Effector CD8-positive, alpha-beta T cell (primary cell): ENCODE measurements around the gene PXMP4.
"Not testable (repeated sequence)": the region's sequence is repeated elsewhere in the genome, so short reads cannot be mapped to it uniquely, and the experiment has no call there.

ENCODE experiments used
- DNase-seq: peaks from one replicate; lab custom pipeline; 2025; lab: John Stamatoyannopoulos, UW

PXMP4 gene

GRCh38 chr20:33703498-33704137 is 16.5 kb downstream of the PXMP4 start:
- no peak for DNase-seq

- no peak for DNase-seq
Measured at GRCh38 chr20:33702861-33703260, 17.2 kb downstream of the PXMP4 start.

- DNase-seq: no peak
Measured at GRCh38 chr20:33701629-33702450, 18.3 kb downstream of the PXMP4 start.

DNA sequence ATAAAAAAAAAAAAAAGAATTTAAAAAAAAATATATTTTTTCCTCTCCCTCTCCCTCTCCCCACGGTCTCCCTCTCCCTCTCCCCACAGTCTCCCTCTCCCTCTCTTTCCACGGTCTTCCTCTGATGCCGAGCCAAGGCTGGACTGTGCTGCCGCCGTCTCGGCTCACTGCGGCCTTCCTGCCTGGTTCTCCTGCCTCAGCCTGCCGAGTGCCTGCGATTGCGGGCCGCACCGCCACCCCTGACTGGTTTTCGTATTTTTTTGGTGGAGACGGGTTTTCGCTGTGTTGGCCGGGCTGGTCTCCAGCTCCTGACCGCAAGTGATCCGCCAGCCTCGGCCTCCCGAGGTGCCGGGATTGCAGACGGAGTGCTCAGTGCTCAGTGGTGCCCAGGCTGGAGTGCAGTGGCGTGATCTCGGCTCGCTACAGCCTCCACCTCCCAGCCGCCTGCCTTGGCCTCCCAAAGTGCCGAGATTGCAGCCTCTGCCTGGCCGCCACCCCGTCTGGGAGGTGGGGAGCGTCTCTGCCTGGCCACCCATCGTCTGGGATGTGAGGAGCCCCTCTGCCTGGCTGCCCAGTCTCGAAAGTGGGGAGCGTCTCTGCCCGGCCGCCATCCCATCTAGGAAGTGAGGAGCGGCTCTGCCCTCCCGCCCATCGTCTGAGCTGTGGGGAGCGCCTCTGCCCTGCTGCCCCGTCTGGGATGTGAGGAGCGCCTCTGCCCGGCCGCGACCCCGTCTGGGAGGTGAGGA is 19.2 kb downstream of the PXMP4 start:
- not testable (repeated sequence) for DNase-seq

DNA sequence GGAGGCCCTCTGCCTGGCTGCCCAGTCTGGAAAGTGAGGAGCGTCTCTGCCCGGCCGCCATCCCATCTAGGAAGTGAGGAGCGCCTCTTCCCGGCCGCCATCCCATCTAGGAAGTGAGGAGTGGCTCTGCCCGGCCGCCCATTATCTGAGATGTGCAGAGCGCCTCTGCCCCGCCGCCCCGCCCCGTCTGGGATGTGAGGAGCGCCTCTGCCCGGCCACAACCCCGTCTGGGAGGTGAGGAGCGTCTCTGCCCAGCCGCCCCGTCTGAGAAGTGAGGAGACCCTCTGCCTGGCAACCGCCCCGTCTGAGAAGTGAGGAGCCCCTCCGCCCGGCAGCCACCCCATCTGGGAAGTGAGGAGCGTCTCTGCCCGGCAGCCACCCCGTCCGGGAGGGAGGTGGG is 21.1 kb downstream of the PXMP4 start:
- DNase-seq: not testable (repeated sequence)

DNA sequence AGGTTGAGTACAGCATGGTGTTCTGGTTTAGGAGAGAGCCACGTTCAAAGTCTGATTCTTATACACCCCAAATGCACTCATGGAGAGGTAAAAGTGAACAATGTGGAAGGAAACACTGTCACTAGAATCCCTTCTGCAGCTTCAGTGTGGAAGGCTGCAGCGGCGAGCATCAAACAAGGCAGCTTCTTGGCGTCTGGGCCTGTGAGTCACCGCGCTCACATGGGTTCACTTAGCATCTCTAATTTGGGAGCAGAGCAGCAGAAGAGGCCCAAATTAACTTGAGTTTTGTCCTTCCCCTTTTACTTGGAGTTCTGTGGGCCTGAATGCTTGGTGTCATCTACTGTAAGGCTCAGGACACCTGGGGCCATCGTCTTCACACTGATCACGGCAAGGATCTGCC is 23.0 kb downstream of the PXMP4 start:
- no peak for DNase-seq

DNA sequence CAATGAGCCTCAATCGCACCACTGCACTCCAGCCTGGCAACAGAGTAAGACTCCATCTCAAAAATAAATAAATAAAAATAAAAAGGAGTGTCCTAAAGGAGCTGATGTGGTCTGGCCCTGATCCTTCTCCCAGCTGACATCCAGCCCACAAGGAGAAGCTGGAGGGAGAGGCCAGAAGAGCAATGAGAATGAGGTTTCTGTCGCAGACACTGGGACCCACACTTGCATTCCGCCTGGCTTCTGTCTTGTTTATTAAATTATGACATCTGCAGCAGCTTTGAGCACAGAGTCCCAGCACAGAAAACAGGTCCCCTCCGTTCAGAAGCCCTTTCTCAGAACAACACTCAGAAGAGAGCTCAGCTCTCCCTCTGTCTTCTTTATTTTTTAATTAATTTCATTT is 23.7 kb downstream of the PXMP4 start:
- DNase-seq: no peak

GRCh38 chr20:33694639-33695012 is 25.5 kb downstream of the PXMP4 start:
- no peak for DNase-seq

- no peak for DNase-seq
Measured at GRCh38 chr20:33693741-33694638, 26.1 kb downstream of the PXMP4 start.

DNA sequence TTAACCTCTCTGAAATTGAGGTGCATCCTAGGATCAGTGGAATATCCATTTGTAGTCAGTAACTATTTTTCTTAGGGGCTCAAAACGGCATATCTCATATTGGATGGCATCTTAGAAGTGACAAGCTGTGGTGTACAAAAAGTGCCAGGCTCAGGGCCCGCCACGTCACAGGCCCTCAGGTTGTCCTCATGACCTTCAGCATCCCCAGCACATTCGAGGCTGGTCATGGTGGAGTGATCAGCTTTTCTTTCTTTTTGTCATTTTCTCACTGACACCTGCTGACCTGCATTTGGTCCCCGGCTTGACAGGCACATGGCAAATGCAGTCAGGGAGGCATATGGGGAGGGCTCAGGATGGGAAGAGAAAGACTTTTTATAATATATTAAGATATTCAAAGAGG is 26.8 kb downstream of the PXMP4 start:
- DNase-seq: no peak

GRCh38 chr20:33689973-33690372 is 30.1 kb downstream of the PXMP4 start:
- DNase-seq: peak; percentile 18

DNA sequence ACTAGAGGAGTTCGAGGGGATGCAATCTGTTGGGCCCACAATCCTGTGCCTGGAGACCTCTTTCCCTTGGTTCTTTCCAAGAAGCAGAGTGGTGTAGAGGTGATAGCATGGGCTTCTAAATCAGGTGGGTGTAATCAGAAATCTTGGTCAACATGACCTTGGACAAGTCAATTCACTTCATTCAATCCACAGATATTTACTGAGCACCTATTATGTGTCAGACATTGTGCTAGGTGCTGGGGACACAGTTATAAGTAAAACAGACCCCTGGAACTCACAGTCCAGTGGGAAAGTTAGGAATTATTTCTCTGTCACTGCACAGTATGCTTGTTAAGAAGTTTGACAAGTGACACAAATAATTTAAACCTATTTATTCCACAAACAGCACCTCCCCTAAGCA is 30.6 kb downstream of the PXMP4 start:
- no peak for DNase-seq

DNA sequence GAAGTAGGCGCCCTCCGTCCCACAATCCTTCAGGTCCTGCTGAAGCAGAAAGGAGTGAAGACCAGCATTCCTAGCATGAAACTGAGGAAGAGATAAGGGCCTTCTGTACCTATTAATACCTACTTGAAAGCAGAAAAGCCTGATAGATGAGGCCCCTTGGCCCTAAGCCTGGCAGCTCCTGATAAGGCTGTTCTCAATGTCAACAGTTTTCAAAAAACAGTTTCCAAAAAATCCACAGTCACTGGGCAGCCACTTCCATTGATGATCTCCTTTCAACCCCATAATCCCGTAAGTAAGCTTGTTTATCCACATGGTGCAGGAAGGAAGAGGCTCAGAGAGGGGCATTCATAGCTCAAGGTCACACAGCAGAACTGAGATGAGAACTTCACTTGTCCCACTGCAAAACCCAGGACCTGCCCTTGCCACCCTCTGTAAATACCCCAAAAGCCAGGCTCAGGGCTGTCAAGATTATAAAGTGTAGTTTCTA is 31.1 kb downstream of the PXMP4 start:
- no peak for DNase-seq

DNA sequence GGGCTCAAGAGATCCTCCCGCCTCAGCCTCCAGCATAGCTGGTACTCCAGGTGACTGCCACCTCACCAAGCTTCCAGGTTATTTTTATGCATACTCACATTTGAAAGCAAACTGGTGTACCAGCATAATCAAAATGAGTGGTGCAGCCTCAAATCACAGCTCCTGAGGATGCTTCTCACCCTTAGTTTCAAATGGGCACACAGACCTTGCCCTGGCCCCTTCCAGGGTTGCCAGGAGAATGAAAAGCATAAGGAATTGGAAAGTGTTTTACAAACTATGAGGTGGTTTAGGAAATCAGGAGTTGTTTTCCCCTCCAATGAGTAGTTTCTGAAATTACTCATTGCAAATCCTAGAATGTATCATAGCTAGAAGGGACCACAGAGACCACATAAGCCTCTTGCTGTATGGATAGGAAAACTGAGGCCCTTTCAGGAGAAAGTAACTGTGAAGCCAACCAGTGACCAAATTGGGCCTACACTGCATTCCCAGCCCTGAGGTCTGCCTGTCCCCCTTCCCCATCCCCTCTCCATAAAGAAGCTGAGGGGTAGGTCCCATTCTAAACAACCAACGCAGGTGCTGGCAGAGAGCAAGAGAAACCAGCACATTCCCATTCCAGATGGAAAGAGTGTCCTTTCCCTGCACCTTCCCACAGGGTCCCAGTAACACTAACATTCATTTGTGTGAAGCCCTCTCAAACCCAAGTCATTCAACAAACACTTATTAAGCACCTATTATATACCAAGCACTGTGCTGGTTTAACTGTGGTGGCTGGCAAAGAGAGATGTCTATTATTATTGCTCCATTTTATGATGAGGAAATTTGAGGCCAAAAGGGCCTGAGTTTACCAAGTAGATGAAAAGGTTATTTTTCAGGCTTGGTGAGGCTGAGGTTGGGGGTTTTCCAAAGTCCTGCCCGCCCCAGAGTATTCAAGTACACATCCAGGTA is 31.8 kb downstream of the PXMP4 start:
- DNase-seq: no peak

- no peak for DNase-seq
Measured at GRCh38 chr20:33687370-33687915, 32.7 kb downstream of the PXMP4 start.

GRCh38 chr20:33686984-33687366 is 33.1 kb downstream of the PXMP4 start:
- DNase-seq: no peak

DNA sequence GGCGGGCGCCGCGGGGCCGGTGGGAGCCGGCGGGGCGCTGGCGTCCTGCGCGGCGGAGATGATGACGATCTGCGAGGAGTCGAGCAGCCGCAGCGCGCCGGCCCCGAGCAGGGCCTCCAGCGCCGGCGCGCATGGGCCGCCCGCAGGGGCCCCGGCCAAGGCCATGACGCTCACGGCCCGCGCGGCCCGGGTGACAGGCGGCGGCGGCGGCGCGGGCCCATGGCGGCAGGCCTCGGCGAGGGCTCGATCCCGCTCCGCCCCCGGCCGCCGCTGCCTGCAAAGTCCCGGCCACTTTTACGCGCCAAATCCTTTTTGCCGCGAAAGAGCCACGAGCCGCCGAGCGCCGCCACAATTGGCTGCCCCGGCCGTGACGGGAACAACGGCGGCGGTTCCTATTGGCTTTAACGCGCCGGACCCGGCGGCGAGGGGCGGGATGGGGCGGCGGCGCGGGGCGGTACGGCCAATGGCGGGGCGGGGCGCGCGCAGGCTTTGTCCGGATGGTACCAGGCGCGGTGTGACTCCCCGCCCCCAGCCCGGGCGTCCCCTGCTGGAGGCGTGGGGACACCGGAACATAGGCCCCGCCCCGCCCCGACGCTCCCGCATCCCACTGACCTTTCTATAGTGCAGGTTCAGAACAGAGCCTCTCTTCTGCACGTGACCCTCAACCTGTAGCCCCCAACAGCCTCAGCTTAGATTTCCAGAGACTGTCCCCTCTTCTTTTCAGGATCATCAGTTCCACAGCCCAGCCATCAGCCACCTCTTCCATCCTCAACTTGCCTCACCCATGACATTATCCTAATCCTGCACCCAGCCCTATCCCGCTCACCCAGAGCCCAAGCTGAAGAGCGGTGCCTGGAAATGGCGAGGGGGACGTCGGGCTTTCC is 33.8 kb downstream of the PXMP4 start, which contains the start of gene E2F1:
Gene E2F1, minus strand, starts transcription at position 286 of the 884 bp plus-strand sequence. Its CDS starts 121 bp downstream, at position 165.
- peak; percentile 91 for DNase-seq

DNA sequence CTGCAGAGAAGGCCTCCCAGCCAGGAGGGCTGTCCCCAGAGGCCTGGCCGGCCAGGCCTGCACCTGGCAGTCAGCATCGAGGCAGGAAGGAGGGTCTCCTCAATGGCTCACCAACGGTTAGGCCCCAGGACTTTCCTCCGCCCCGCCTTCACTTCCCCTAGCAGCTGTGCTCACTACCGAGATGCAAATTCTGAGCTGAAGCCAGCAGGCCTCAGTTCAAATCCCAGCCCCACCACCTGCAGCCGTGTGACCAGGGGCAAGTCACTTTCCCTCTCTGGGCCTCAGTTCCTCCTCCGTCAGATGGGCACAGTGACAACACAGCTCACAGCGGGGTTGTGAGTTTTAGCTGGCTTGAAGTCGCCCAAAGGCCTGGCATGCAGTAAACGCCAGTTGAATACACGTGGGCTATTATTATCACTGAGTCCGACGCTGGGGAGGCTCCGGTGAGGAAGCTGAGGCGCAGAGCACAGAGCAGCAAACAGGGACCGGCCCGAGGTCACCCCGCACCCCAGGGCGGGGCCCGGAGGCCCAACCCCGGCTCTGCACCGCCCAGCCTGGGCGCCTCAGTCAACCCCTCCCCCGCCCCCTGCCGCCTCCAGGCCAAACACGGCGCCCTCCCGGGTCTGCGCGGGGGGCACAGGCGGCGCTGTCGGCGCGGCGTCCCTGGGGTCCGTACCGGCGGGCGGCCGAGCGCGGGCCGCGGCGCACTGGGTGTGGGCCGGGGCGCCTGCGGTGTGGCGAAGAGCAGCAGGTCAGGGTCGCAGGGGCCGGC is 34.6 kb downstream of the PXMP4 start:
- DNase-seq: no peak
